ENCODE measurements around the gene PPIE.

The PPIE gene

DNA sequence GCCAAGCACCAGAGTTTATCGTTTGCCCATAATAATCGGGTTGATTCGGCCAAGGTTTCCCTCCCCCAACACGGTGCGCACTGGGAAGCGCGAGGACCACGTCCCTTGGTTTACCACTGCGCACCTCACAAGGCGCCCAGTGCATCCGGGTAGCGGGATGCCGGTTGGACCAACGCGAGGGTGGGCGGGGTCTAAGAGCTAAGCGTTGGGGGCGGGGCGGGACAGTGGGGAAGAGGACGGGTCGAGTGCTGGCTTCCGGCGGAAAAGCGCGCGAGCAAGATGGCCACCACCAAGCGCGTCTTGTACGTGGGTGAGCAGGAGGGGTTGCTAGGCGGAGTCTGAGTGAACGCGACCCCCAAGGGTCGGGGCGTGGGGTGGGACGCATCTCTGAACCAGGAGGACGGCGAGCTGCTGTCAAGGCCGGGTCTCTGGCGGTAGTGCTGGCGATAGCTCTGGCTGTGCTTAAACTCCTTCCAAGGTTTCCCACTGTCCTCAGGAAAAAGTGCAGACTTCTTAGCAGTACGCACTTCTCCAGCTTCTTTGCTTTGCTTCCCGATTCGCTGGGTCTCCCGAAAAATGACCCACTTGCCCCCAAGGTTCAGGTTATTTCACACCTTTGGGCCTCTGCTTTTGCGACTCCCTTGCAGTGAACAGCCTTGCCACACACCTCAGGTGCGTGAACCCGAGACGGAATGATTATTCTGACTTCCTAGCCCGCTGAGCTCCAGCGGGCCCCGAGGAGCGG is at the start of gene PPIE:
TSS of gene PPIE (plus strand) at position 261 of the 745 bp plus-strand sequence. CDS start at position 280, 19 bp downstream.
- TF ChIP-seq, protein P1, sequence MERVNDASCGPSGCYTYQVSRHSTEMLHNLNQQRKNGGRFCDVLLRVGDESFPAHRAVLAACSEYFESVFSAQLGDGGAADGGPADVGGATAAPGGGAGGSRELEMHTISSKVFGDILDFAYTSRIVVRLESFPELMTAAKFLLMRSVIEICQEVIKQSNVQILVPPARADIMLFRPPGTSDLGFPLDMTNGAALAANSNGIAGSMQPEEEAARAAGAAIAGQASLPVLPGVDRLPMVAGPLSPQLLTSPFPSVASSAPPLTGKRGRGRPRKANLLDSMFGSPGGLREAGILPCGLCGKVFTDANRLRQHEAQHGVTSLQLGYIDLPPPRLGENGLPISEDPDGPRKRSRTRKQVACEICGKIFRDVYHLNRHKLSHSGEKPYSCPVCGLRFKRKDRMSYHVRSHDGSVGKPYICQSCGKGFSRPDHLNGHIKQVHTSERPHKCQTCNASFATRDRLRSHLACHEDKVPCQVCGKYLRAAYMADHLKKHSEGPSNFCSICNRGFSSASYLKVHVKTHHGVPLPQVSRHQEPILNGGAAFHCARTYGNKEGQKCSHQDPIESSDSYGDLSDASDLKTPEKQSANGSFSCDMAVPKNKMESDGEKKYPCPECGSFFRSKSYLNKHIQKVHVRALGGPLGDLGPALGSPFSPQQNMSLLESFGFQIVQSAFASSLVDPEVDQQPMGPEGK (CRISPR knock-in tag; IDR thresholded peaks at IDR 0.05; ENCODE audit: borderline replicate concordance) = no peak
- TF ChIP-seq GLIS3 (CRISPR knock-in tag; IDR thresholded peaks at IDR 0.05) = no peak
- no peak for TF ChIP-seq TCF4 (CRISPR knock-in tag; IDR thresholded peaks at IDR 0.05; ENCODE audit: borderline replicate concordance)
- TF ChIP-seq, protein P2, sequence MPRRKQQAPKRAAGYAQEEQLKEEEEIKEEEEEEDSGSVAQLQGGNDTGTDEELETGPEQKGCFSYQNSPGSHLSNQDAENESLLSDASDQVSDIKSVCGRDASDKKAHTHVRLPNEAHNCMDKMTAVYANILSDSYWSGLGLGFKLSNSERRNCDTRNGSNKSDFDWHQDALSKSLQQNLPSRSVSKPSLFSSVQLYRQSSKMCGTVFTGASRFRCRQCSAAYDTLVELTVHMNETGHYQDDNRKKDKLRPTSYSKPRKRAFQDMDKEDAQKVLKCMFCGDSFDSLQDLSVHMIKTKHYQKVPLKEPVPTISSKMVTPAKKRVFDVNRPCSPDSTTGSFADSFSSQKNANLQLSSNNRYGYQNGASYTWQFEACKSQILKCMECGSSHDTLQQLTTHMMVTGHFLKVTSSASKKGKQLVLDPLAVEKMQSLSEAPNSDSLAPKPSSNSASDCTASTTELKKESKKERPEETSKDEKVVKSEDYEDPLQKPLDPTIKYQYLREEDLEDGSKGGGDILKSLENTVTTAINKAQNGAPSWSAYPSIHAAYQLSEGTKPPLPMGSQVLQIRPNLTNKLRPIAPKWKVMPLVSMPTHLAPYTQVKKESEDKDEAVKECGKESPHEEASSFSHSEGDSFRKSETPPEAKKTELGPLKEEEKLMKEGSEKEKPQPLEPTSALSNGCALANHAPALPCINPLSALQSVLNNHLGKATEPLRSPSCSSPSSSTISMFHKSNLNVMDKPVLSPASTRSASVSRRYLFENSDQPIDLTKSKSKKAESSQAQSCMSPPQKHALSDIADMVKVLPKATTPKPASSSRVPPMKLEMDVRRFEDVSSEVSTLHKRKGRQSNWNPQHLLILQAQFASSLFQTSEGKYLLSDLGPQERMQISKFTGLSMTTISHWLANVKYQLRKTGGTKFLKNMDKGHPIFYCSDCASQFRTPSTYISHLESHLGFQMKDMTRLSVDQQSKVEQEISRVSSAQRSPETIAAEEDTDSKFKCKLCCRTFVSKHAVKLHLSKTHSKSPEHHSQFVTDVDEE (CRISPR knock-in tag; IDR thresholded peaks at IDR 0.05) = no peak
- no peak for TF ChIP-seq TOX (CRISPR knock-in tag; IDR thresholded peaks at IDR 0.05; ENCODE audit: borderline replicate concordance)
- no peak for TF ChIP-seq PPARA (CRISPR knock-in tag; IDR thresholded peaks at IDR 0.05; ENCODE audit: borderline replicate concordance)
- TF ChIP-seq ZNF8 (CRISPR knock-in tag; IDR thresholded peaks at IDR 0.05) = no peak
- TF ChIP-seq, protein P3, sequence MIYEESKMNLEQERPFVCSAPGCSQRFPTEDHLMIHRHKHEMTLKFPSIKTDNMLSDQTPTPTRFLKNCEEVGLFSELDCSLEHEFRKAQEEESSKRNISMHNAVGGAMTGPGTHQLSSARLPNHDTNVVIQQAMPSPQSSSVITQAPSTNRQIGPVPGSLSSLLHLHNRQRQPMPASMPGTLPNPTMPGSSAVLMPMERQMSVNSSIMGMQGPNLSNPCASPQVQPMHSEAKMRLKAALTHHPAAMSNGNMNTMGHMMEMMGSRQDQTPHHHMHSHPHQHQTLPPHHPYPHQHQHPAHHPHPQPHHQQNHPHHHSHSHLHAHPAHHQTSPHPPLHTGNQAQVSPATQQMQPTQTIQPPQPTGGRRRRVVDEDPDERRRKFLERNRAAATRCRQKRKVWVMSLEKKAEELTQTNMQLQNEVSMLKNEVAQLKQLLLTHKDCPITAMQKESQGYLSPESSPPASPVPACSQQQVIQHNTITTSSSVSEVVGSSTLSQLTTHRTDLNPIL (CRISPR knock-in tag; IDR thresholded peaks at IDR 0.05; ENCODE audit: low read depth) = no peak
- TF ChIP-seq ZFP30 (CRISPR knock-in tag; IDR thresholded peaks at IDR 0.05) = no peak
- no peak for TF ChIP-seq RARB (CRISPR knock-in tag; IDR thresholded peaks at IDR 0.05)
- no peak for TF ChIP-seq ISL1 (CRISPR knock-in tag; IDR thresholded peaks at IDR 0.05)
- no peak for TF ChIP-seq OSR1 (CRISPR knock-in tag; IDR thresholded peaks at IDR 0.05)
- no peak for TF ChIP-seq ZNF70 (CRISPR knock-in tag; IDR thresholded peaks at IDR 0.05)
- TF ChIP-seq CSDC2 (CRISPR knock-in tag; IDR thresholded peaks at IDR 0.05) = no peak
- no peak for TF ChIP-seq SNAI2 (CRISPR knock-in tag; IDR thresholded peaks at IDR 0.05)
- TF ChIP-seq ZC3H10 (CRISPR knock-in tag; IDR thresholded peaks at IDR 0.05) = no peak
- ATAC-seq = peak; percentile 99

DNA sequence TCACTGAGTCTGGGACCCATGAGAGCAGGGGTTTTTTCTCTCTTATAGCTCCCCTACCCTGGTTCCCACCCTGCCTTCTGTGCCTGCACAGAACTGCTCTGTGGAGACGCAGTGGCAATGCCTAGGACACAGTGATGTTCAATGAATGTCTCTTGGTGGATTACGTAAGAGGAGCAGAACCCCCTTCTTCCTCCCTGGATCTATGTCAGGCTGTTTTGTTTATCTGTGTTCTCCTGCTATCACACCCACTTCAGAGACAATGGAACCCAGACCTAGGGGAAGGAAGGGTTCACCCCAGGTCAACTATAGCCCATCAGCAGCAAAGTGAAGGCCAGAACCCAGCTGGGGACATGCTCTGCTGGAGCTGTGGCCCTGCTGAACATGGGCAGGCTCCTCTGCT is 49.5 kb upstream of the PPIE start:
- ATAC-seq = no peak
- TF ChIP-seq ISL1 (CRISPR knock-in tag; IDR thresholded peaks at IDR 0.05) = no peak
- no peak for TF ChIP-seq ZNF565 (CRISPR knock-in tag; conservative IDR thresholded peaks at IDR 0.05; ENCODE audit: low read depth)
- TF ChIP-seq ESRRG (CRISPR knock-in tag; IDR thresholded peaks at IDR 0.05) = no peak
- TF ChIP-seq ZNF8 (CRISPR knock-in tag; IDR thresholded peaks at IDR 0.05) = no peak
- TF ChIP-seq, protein P1 (CRISPR knock-in tag; IDR thresholded peaks at IDR 0.05; ENCODE audit: borderline replicate concordance) = no peak
- TF ChIP-seq, protein P4, sequence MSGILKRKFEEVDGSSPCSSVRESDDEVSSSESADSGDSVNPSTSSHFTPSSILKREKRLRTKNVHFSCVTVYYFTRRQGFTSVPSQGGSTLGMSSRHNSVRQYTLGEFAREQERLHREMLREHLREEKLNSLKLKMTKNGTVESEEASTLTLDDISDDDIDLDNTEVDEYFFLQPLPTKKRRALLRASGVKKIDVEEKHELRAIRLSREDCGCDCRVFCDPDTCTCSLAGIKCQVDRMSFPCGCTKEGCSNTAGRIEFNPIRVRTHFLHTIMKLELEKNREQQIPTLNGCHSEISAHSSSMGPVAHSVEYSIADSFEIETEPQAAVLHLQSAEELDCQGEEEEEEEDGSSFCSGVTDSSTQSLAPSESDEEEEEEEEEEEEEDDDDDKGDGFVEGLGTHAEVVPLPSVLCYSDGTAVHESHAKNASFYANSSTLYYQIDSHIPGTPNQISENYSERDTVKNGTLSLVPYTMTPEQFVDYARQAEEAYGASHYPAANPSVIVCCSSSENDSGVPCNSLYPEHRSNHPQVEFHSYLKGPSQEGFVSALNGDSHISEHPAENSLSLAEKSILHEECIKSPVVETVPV (CRISPR knock-in tag; IDR thresholded peaks at IDR 0.05) = no peak
- TF ChIP-seq ZC3H10 (CRISPR knock-in tag; IDR thresholded peaks at IDR 0.05) = no peak
- TF ChIP-seq SNAI2 (CRISPR knock-in tag; IDR thresholded peaks at IDR 0.05) = no peak
- TF ChIP-seq, protein P2 (CRISPR knock-in tag; IDR thresholded peaks at IDR 0.05) = no peak
